Measurements from ENCODE around the gene PPP1CB.

Gene PPP1CB

DNA sequence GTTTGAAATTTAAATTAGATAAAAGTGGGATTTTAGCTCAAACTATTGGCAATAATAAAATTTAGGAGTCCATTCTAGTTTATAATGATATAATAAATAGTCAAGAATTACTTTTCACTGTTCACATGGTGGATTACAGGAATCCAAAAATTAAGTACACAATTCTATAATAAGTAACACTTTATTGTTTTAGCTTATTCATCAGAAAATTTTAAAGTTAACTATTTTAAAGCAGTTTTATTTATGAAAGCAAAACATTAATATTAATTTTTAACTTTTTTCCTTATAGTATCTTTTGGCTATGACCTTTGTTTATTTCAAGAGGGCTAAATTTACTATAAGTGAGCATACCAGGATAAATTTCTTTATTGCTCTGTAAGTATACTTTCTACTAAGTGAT, 70.4 kb downstream of the PPP1CB start:
- Histone ChIP-seq H3K36me3 (ENCODE audit: control insufficient read depth, insufficient read depth, low read length) (no peaks in the 10 kb centered on the region), H3K4me3 (replicated peaks; ENCODE audit: low read depth, low read length) (no peak overlapping the region), H3K27me3 (replicated peaks; ENCODE audit: control insufficient read depth, insufficient read depth, low read length) (no peaks in the 10 kb centered on the region)
- no peak for TF ChIP-seq CTCF (IDR thresholded peaks at IDR 0.05; ENCODE audit: insufficient read depth, low read length, poor library complexity, severe bottlenecking)
- DNase-seq (ENCODE audit: extremely low read depth, insufficient read length), result no peak

DNA sequence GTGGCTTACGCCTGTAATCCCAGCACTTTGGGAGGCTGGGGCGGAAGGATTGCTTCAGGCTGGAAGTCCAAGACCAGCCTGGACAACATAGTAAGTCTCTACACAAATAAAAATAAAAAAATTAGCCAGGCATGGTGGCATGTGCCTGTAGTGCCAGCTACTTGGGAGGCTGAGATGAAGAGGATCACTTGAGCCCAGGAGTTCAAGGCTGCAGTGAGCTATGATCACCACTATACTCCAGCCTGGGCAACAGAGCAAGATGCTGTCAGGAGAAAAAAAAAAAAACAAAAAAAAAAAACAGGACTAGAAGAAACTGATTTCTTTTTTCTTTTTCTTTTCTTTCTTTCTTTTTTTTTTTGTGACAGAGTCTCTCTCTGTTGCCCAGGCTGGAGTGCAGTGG, 72.6 kb downstream of the PPP1CB start:
- H3K4me3 ChIP-seq (replicated peaks; ENCODE audit: low read depth, low read length), result no peak overlapping the region
- H3K36me3 ChIP-seq (ENCODE audit: control insufficient read depth, insufficient read depth, low read length), result no peaks in the 10 kb centered on the region
- no peaks in the 10 kb centered on the region for H3K27me3 ChIP-seq (replicated peaks; ENCODE audit: control insufficient read depth, insufficient read depth, low read length)
- no peak for TF ChIP-seq CTCF (IDR thresholded peaks at IDR 0.05; ENCODE audit: insufficient read depth, low read length, poor library complexity, severe bottlenecking)
- DNase-seq (ENCODE audit: extremely low read depth, insufficient read length), result no peak

- no peaks in the 10 kb centered on the region for H3K27me3 ChIP-seq (replicated peaks; ENCODE audit: control insufficient read depth, insufficient read depth, low read length)
- no peak for TF ChIP-seq CTCF (IDR thresholded peaks at IDR 0.05; ENCODE audit: insufficient read depth, low read length, poor library complexity, severe bottlenecking)
- no peak for DNase-seq (ENCODE audit: extremely low read depth, insufficient read length)
- no peaks in the 10 kb centered on the region for H3K36me3 ChIP-seq (ENCODE audit: control insufficient read depth, insufficient read depth, low read length)
- no peak overlapping the region for H3K4me3 ChIP-seq (replicated peaks; ENCODE audit: low read depth, low read length)
These were observed 73.2 kb downstream of the PPP1CB start for GRCh38 chr2:28824870-28825269.

GRCh38 chr2:28828382-28828781, 76.8 kb downstream of the PPP1CB start:
- no peak overlapping the region for H3K4me3 ChIP-seq (replicated peaks; ENCODE audit: low read depth, low read length)
- no peaks in the 10 kb centered on the region for H3K36me3 ChIP-seq (ENCODE audit: control insufficient read depth, insufficient read depth, low read length)
- DNase-seq (ENCODE audit: extremely low read depth, insufficient read length), result no peak
- no peaks in the 10 kb centered on the region for H3K27me3 ChIP-seq (replicated peaks; ENCODE audit: control insufficient read depth, insufficient read depth, low read length)
- TF ChIP-seq CTCF (IDR thresholded peaks at IDR 0.05; ENCODE audit: insufficient read depth, low read length, poor library complexity, severe bottlenecking), result no peak

- Histone ChIP-seq H3K36me3 (ENCODE audit: control insufficient read depth, insufficient read depth, low read length) (no peaks in the 10 kb centered on the region), H3K4me3 (replicated peaks; ENCODE audit: low read depth, low read length) (no peak overlapping the region), H3K27me3 (replicated peaks; ENCODE audit: control insufficient read depth, insufficient read depth, low read length) (no peaks in the 10 kb centered on the region)
- DNase-seq (ENCODE audit: extremely low read depth, insufficient read length), result no peak
- no peak for TF ChIP-seq CTCF (IDR thresholded peaks at IDR 0.05; ENCODE audit: insufficient read depth, low read length, poor library complexity, severe bottlenecking)
These were observed 82.3 kb downstream of the PPP1CB start for GRCh38 chr2:28833740-28834470.

DNA sequence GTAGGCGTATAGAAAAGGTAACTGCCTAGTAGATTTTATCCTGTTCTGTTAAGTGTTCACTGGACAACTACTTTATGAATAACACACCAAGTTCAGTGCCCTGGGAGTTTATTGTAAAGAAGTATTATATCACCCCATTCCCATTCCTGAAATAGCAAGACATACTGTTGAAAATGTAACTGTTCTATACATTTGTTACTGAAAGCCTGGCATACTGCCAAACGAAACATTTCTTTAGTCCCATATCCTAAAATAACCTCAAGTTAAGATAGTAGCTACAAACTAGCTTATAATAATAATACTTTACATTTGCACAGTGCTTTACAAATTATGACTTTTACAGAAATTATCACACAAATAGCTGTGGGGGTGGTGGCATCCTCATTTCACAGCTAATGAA, 84.2 kb downstream of the PPP1CB start:
- no peak for TF ChIP-seq CTCF (IDR thresholded peaks at IDR 0.05; ENCODE audit: insufficient read depth, low read length, poor library complexity, severe bottlenecking)
- no peak for DNase-seq (ENCODE audit: extremely low read depth, insufficient read length)
- H3K4me3 ChIP-seq (replicated peaks; ENCODE audit: low read depth, low read length), result no peak overlapping the region
- no peaks in the 10 kb centered on the region for H3K36me3 ChIP-seq (ENCODE audit: control insufficient read depth, insufficient read depth, low read length)
- H3K27me3 ChIP-seq (replicated peaks; ENCODE audit: control insufficient read depth, insufficient read depth, low read length), result no peaks in the 10 kb centered on the region
